Neuronal stem cell (in vitro differentiated cells): ENCODE results near the gene STARD13.
"Not testable (repeated sequence)": the region's sequence is repeated elsewhere in the genome, so short reads cannot be mapped to it uniquely, and the experiment has no call there.

Experiments
- DNase-seq: peaks from one replicate; pipeline ENCODE4 v3.0.0-alpha.2; 2013; ENCODE audit warnings: low spot score
- H2AFZ ChIP-seq: one replicate; pipeline ENCODE4 v1.6.1; 2013; ENCODE audit warnings: mild to moderate bottlenecking, low read length, inconsistent platforms
- H2AK5ac ChIP-seq: 2 replicates; pipeline ENCODE4 v1.6.1; 2013; ENCODE audit warnings: low read depth, mild to moderate bottlenecking, inconsistent platforms, low read length, moderate library complexity, mixed read lengths
- H2BK120ac ChIP-seq: 2 replicates; pipeline ENCODE4 v1.6.1; 2013; ENCODE audit warnings: low read depth, mild to moderate bottlenecking, inconsistent platforms, low read length, moderate library complexity, mixed read lengths
- H2BK12ac ChIP-seq: one replicate; pipeline ENCODE4 v1.6.1; 2013; ENCODE audit warnings: low read length, inconsistent platforms
- H2BK15ac ChIP-seq: 2 replicates; pipeline ENCODE4 v1.6.1; 2013; ENCODE audit warnings: mild to moderate bottlenecking, low read length, inconsistent platforms, mixed read lengths
- H2BK5ac ChIP-seq: one replicate; pipeline ENCODE4 v1.6.1; 2013; ENCODE audit warnings: inconsistent platforms, mild to moderate bottlenecking, low read length, moderate library complexity
- H3K14ac ChIP-seq: one replicate; pipeline ENCODE4 v1.6.1; 2013; ENCODE audit warnings: low read length, inconsistent platforms
- H3K18ac ChIP-seq: 2 replicates; pipeline ENCODE4 v1.6.1; 2013; ENCODE audit warnings: low read length, inconsistent platforms
- H3K23ac ChIP-seq: 2 replicates; pipeline ENCODE4 v1.6.1; 2013; ENCODE audit warnings: low read depth, mild to moderate bottlenecking, mixed read lengths, low read length, inconsistent platforms; ENCODE audit not compliant: poor library complexity
- H3K27ac ChIP-seq: replicated peaks from 3 replicates; pipeline ENCODE4 v1.5.1; 2013; ENCODE audit warnings: low read length, inconsistent platforms
- H3K27me3 ChIP-seq, 3 experiments: 2 replicates each; pipeline ENCODE4 v1.6.1; 2013; ENCODE audit warnings: low read length in 3 of 3, mild to moderate bottlenecking in 2 of 3, inconsistent platforms in 1 of 3, low read depth in 1 of 3, mixed read lengths in 1 of 3, moderate library complexity in 1 of 3; ENCODE audit not compliant: control insufficient read depth in 3 of 3, insufficient read depth in 3 of 3
- H3K36me3 ChIP-seq, 2 donors: replicated peaks in 1 of 2; 2 replicates each; pipeline ENCODE4 v1.6.1; 2013; ENCODE audit warnings: low read length in 2 of 2; ENCODE audit not compliant: control insufficient read depth in 2 of 2, insufficient read depth in 2 of 2
- H3K4ac ChIP-seq: 2 replicates; pipeline ENCODE4 v1.6.1; 2013; ENCODE audit warnings: inconsistent platforms, mild to moderate bottlenecking, low read length, moderate library complexity
- H3K4me1 ChIP-seq, 2 donors: 1 replicate in 1 of 2; 2 replicates in 1 of 2; pipeline ENCODE4 v1.6.1; 2013; ENCODE audit warnings: low read length in 2 of 2, low read depth in 1 of 2; ENCODE audit not compliant: control insufficient read depth in 2 of 2, insufficient read depth in 1 of 2
- H3K4me2 ChIP-seq: one replicate; pipeline ENCODE4 v1.6.1; 2013; ENCODE audit warnings: mild to moderate bottlenecking, low read length, inconsistent platforms; ENCODE audit not compliant: insufficient read depth, poor library complexity, severe bottlenecking
- H3K4me3 ChIP-seq, 2 donors: 2 replicates each; pipeline ENCODE4 v1.5.1; 2013; ENCODE audit warnings: low read length in 2 of 2, mild to moderate bottlenecking in 2 of 2, inconsistent platforms in 1 of 2, moderate library complexity in 1 of 2
- H3K79me1 ChIP-seq: one replicate; pipeline ENCODE4 v1.6.1; 2013; ENCODE audit warnings: low read depth, mild to moderate bottlenecking, inconsistent platforms, low read length, moderate library complexity
- H3K9ac ChIP-seq: one replicate; pipeline ENCODE4 v1.6.1; 2013; ENCODE audit warnings: mild to moderate bottlenecking, low read depth, low read length, inconsistent platforms; ENCODE audit not compliant: poor library complexity
- H3K9me3 ChIP-seq, 2 donors: replicated peaks in 1 of 2; 2 replicates each; pipeline versions ENCODE3 to v1.6.1; 2013; ENCODE audit warnings: low read length in 2 of 2, mild to moderate bottlenecking in 2 of 2, inconsistent platforms in 1 of 2, low read depth in 1 of 2, mixed read lengths in 1 of 2, moderate library complexity in 1 of 2; ENCODE audit not compliant: control insufficient read depth in 2 of 2, insufficient read depth in 1 of 2
- H4K8ac ChIP-seq: one replicate; pipeline ENCODE4 v1.6.1; 2013; ENCODE audit warnings: low read depth, mild to moderate bottlenecking, inconsistent platforms, low read length, moderate library complexity
- H4K91ac ChIP-seq: one replicate; pipeline ENCODE4 v1.6.1; 2013; ENCODE audit warnings: low read length, low read depth, mild to moderate bottlenecking, inconsistent platforms; ENCODE audit not compliant: poor library complexity
- WGBS, 2 donors: extraction: QIAGEN DNeasy Blood & Tissue Kit; methylation state at CpG; one replicate each; pipeline ENCODE4 v1.1.7; 2013; ENCODE audit warnings: missing lambda C conversion rate in 2 of 2, mixed read lengths in 1 of 2; ENCODE audit not compliant: insufficient read length in 2 of 2, insufficient replicate concordance in 1 of 2; ENCODE audit errors: extremely low coverage in 2 of 2; 5-methylcytosine and 5-hydroxymethylcytosine counted together

Gene STARD13

DNA sequence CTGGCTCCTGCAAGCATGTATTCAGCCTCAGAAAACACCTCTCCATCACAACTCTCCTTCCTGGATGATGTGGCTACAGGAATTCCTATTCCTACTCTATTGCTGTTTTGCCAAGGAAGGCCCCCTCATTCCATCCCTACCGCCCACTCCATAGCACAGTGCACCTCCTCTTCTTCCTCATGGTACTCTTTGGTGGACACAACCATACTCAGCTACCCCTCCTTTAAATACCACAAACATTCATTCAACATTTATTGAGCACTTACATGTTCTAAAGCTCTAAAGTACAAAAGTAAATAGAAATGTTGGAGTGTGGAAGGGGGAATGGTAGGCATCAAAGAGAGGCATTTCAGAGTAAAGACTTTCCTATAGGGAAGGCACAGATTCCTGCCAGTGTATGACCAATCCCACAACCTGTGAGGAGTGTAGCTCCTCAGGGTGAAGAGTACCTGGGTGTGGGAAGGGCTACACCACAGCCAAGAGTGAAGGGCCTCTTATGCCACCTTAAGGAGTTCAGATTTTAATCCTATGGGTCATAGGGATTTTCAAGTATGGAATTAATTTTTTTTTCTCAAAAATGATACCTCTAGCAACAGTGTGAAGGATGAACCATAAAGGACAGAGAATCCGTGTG is 42.5 kb downstream of the STARD13 start:
- Histone ChIP-seq H3K23ac (no peak overlapping the region), H3K27ac (no peak overlapping the region), H3K27me3 (no peaks in the 10 kb centered on the region), H3K18ac (no peak overlapping the region), H3K14ac (no peak overlapping the region), H3K9ac (no peak overlapping the region), H3K4me3 (no peak overlapping the region), H3K9me3 (peaks cover 2 to 9% of the 10 kb centered on the region in 2 donors), H2BK15ac (no peak overlapping the region), H2AFZ (no peak overlapping the region), H3K4me1 (no peaks in the 10 kb centered on the region), H4K91ac (no peak overlapping the region), H3K4ac (no peak overlapping the region), H2BK12ac (no peak overlapping the region), H4K8ac (no peak overlapping the region), H3K4me2 (no peak overlapping the region), H2BK120ac (no peak overlapping the region), H3K79me1 (no peaks in the 10 kb centered on the region), H2BK5ac (no peak overlapping the region), H3K36me3 (no peaks in the 10 kb centered on the region), H2AK5ac (no peak overlapping the region)
- WGBS, 2 donors = no CpG with 5 or more reads among the region's 2 CpGs
- no peak for DNase-seq

DNA sequence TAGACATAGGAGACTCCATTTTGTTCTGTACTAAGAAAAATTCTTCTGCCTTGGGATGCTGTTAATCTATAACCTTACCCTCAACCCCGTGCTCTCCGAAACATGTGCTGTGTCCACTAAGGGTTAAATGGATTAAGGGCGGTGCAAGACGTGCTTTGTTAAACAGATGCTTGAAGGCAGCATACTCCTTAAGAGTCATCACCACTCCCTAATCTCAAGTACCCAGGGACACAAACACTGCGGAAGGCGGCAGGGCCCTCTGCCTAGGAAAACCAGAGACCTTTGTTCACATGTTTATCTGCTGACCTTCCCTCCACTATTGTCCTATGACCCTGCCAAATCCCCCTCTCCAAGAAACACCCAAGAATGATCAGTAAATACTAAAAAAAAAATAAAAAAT is 43.2 kb downstream of the STARD13 start:
- H4K91ac ChIP-seq, H2BK15ac ChIP-seq, H2BK5ac ChIP-seq, H2AK5ac ChIP-seq, H3K4me3 ChIP-seq, H3K79me1 ChIP-seq, H3K27me3 ChIP-seq, H3K36me3 ChIP-seq, H2BK120ac ChIP-seq, H2AFZ ChIP-seq, H3K14ac ChIP-seq, H3K23ac ChIP-seq, H2BK12ac ChIP-seq, H3K4me1 ChIP-seq, DNase-seq, H4K8ac ChIP-seq, H3K9me3 ChIP-seq, H3K18ac ChIP-seq, H3K4me2 ChIP-seq, H3K27ac ChIP-seq, H3K9ac ChIP-seq, H3K4ac ChIP-seq: not testable (repeated sequence)
- WGBS, 2 donors = no CpG with 5 or more reads among the region's 6 CpGs

DNA sequence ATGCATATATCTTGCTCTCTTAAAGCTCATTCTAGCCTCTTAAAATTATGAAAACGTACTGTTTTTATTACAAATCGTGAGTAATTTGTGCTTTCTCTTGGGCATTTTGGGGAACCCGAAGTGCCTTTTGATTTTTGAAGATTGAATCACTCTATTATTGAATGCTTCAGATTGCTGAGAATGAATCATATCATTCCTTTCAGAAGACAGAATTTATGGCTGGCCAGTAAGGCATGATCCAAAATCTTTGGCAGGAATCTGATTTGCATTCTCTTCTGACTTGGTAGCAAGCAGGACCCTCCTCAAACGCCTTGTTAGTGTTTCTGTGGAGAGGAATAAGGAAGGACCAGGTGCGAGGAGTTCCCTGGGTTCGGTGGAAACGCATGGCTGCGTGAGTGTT is 49.5 kb downstream of the STARD13 start:
- no peak overlapping the region for H2BK5ac ChIP-seq
- H3K27me3 ChIP-seq = no peaks in the 10 kb centered on the region
- H3K9me3 ChIP-seq = peaks cover 0 to 9% of the 10 kb centered on the region in 2 donors
- H2BK120ac ChIP-seq = no peak overlapping the region
- no peaks in the 10 kb centered on the region for H3K79me1 ChIP-seq
- no peak overlapping the region for H3K23ac ChIP-seq
- no peaks in the 10 kb centered on the region for H3K36me3 ChIP-seq
- no peak overlapping the region for H3K4ac ChIP-seq
- no CpG with 5 or more reads among the region's 8 CpGs for WGBS, 2 donors
- no peak overlapping the region for H3K18ac ChIP-seq
- H3K9ac ChIP-seq = no peak overlapping the region
- no peaks in the 10 kb centered on the region for H3K4me1 ChIP-seq
- no peak overlapping the region for H3K14ac ChIP-seq
- no peak overlapping the region for H2AFZ ChIP-seq
- no peak overlapping the region for H3K4me2 ChIP-seq
- no peak overlapping the region for H3K27ac ChIP-seq
- H2AK5ac ChIP-seq = no peak overlapping the region
- H4K8ac ChIP-seq = no peak overlapping the region
- no peak overlapping the region for H3K4me3 ChIP-seq
- H2BK12ac ChIP-seq = no peak overlapping the region
- no peak for DNase-seq
- no peak overlapping the region for H2BK15ac ChIP-seq
- H4K91ac ChIP-seq = no peak overlapping the region

DNA sequence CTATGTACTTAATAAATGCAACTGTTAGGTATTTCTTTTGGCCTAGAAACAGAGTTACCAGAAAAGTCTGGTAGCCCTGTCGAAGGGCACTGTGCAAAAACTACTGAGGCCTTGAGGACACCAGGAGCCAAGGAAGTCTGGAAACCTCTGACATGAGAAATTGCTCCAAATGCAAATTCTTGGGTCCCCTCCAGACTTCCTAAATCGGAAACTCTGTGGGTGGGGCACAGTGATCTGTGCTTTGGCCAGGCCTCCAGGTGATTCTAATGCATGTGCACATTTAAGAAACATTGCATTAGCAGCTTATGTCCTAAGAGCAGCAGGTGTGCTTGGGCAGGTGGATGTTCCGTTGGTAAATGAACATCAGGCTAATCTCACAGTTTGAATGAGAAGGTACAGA is 50.0 kb downstream of the STARD13 start:
- H2BK5ac ChIP-seq = no peak overlapping the region
- no peak overlapping the region for H3K18ac ChIP-seq
- H4K8ac ChIP-seq = no peak overlapping the region
- H2AK5ac ChIP-seq = no peak overlapping the region
- no peak overlapping the region for H2AFZ ChIP-seq
- no peak overlapping the region for H3K23ac ChIP-seq
- no peaks in the 10 kb centered on the region for H3K27me3 ChIP-seq
- H2BK15ac ChIP-seq = no peak overlapping the region
- H2BK12ac ChIP-seq = no peak overlapping the region
- no peak overlapping the region for H3K14ac ChIP-seq
- WGBS, 2 donors = no CpG with 5 or more reads among the region's 3 CpGs
- peaks cover 0 to 6% of the 10 kb centered on the region in 2 donors for H3K9me3 ChIP-seq
- H4K91ac ChIP-seq = no peak overlapping the region
- H3K36me3 ChIP-seq = no peaks in the 10 kb centered on the region
- no peak overlapping the region for H3K4me2 ChIP-seq
- H3K27ac ChIP-seq = no peak overlapping the region
- H3K4me3 ChIP-seq = no peak overlapping the region
- no peaks in the 10 kb centered on the region for H3K4me1 ChIP-seq
- DNase-seq = no peak
- H3K9ac ChIP-seq = no peak overlapping the region
- no peak overlapping the region for H2BK120ac ChIP-seq
- no peaks in the 10 kb centered on the region for H3K79me1 ChIP-seq
- H3K4ac ChIP-seq = no peak overlapping the region
